Measurements from ENCODE around the gene SLC27A5.
A peak's percentile ranks its signal among the peaks of the same experiment; 100 is the strongest.
"Not testable (repeated sequence)": the region's sequence is repeated elsewhere in the genome, so short reads cannot be mapped to it uniquely, and the experiment has no call there.

SLC27A5 gene

DNA sequence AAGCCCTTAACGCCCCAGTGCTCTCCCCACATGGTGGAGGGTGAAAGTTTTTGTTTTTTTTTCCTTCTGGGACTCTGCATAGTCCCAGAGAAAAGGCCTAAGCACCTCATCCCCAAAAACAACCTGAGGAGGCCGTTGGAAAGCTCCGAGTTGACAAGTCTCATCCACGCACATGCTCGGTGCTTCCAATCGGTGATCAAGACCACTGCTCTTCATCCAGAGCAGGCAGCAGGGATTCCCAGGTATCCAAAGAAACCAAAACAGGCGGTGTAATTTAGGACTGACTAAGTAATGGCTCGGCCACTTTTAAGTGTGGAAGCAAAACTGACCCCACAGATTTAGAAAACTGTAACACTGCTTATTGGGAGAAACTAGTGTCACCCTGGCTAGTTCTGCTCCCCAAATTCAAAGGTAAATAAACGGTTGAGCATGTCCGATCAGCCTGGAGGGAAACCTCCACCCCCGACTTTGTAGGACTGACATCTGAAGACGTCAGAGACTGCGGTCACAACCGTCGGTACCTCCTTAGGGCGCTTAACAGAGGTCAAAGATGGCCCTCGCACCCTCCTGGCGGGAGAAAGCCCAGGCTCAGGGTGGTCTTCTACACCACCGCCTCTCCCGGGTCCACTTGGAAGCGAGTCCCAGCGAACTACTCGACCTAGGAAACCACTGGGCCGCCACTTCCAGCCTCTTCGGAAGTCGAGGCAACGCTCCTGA lies 36.6 kb downstream of the SLC27A5 start:
- H3K4me3 ChIP-seq (ENCODE audit: low read length): peak overlapping the region; percentile 83
- no peak for DNase-seq (ENCODE audit: low read depth, low spot score)

GRCh38 chr19:58474291-58474996 lies 37.3 kb downstream of the SLC27A5 start:
- DNase-seq (ENCODE audit: low read depth, low spot score): no peak
- peak overlapping the region; percentile 83 for H3K4me3 ChIP-seq (ENCODE audit: low read length)

DNA sequence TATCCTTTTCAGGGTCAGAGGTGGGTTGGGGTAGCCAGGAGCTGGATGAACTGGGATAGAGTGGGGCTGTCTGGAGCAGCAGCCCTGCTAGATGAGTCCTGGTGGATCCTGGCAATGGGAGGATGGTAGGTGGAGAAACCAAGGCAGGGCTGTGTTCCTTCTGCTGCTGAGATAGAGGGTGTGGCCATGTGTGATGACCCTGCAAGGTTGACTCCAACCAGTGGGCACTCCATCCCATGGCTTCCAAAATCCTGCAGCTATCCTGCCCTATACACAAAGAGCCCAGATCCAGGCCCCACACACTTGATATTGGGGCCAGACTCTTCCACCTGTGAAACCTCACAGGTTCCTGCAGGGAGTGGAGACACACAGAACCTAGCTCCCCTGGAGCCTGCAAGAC lies 38.0 kb downstream of the SLC27A5 start:
- no peak for DNase-seq (ENCODE audit: low read depth, low spot score)
- H3K4me3 ChIP-seq (ENCODE audit: low read length): no peak overlapping the region

GRCh38 chr19:58471736-58472135 lies 40.1 kb downstream of the SLC27A5 start:
- no peak for DNase-seq (ENCODE audit: low read depth, low spot score)
- no peak overlapping the region for H3K4me3 ChIP-seq (ENCODE audit: low read length)

DNA sequence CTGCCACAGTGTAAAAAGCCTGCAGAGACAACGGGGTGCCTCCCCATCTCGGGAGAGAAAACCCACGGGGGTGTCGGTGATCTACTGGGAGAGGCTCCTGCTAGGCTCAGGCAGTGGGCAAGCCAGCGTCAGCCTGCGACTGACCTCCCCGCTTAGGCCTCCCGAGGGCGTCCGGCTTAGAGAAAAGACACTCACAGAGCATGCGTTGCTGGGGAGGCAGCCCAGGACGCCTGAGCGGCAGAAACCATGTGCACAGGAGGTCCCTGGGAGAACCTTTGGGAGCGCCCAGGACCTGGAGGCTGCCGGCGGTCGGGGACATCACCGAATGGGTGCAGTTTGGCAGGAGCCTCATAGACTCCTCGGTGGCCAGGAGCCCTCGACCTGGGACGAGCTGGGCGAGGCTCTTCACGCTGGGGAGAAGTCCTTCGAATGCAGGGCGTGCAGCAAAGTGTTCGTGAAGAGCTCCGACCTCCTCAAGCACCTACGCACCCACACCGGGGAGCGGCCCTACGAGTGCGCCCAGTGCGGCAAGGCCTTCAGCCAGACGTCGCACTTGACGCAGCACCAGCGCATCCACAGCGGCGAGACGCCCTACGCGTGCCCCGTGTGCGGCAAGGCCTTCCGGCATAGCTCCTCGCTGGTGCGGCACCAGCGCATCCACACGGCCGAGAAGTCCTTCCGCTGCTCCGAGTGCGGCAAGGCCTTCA lies 40.8 kb downstream of the SLC27A5 start:
- H3K4me3 ChIP-seq (ENCODE audit: low read length); DNase-seq (ENCODE audit: low read depth, low spot score): not testable (repeated sequence)

- DNase-seq (ENCODE audit: low read depth, low spot score): no peak
Observed at GRCh38 chr19:58469241-58470013, 42.4 kb downstream of the SLC27A5 start.

GRCh38 chr19:58468216-58468839 lies 43.5 kb downstream of the SLC27A5 start:
- no peak for DNase-seq (ENCODE audit: low read depth, low spot score)
- peak overlapping the region; percentile 33 for H3K4me3 ChIP-seq (ENCODE audit: low read length)

More at GRCh38 chr19:58469241-58470013, 42.4 kb downstream of the SLC27A5 start:
- no peak overlapping the region for H3K4me3 ChIP-seq (ENCODE audit: low read length)

DNA sequence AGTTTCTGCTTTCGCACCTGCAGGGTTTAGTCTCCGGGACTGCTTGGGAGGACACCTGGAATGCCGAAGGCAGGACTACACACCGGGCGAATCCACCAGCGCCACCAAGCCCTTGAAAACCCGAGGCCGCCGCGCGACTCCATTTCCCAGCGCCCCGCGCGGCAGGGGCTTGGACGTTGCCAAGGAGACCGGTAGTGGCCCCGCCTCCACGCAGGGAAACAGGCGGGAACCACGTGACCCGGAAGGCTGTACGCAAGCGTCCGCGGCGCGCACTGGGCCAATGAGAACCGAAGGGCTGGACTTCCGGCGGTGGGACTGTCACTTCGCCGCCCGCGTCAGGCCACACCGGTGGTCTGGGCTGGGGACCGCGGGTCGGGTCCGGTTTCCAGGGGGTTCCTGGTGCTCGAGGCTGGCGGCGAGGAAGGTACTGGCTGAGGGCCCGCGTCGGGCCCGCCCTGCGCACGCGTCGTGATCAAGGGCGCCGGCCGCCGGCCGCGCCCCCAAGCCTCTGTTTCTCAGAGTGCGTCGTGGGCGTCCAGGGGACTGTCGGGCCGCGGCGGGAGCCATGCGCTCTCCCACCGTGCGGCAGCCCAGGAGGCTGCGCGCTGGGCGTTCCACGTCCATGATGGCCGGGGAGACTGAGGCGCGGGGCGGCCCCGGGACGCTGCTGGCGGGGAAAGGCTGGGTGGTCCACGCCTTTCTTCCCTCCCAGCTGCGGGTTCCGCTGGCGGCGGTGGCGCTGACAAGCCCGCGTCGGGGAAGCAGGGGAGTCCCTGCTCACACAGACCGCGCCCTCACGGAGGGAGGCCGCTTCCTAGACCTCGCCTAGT lies 44.8 kb downstream of the SLC27A5 start, which contains the start of gene ZNF324:
ZNF324 (plus strand) TSS at position 321 of the 830 bp plus-strand sequence. CDS start 2,106 bp downstream, outside the sequence.
- DNase-seq (ENCODE audit: low read depth, low spot score): peak; percentile 93
- H3K4me3 ChIP-seq (ENCODE audit: low read length): peak within 1 kb of the TSS; percentile 72

GRCh38 chr19:58466089-58466759 lies 45.6 kb downstream of the SLC27A5 start:
- H3K4me3 ChIP-seq (ENCODE audit: low read length): peak overlapping the region; percentile 72
- DNase-seq (ENCODE audit: low read depth, low spot score): no peak

DNA sequence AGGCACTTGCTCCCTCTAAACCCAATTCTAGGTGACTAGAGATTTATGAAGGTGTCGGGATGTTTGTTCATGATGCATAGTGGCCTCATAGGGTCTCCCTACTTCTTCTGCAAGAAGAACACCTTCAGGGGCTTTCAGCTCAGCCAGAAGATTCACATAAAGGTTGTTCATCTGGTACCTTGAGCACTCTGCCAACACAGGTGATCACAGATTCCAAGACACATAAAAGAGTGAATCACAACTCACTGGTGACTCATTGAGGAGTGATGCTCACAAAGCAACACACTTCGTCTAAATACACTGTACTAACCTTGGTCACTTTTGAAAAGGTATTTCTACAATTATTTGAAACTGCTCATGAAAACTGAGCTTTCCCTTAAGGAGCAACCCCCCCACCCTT lies 51.8 kb downstream of the SLC27A5 start:
- no peak overlapping the region for H3K4me3 ChIP-seq (ENCODE audit: low read length)
- no peak for DNase-seq (ENCODE audit: low read depth, low spot score)

DNA sequence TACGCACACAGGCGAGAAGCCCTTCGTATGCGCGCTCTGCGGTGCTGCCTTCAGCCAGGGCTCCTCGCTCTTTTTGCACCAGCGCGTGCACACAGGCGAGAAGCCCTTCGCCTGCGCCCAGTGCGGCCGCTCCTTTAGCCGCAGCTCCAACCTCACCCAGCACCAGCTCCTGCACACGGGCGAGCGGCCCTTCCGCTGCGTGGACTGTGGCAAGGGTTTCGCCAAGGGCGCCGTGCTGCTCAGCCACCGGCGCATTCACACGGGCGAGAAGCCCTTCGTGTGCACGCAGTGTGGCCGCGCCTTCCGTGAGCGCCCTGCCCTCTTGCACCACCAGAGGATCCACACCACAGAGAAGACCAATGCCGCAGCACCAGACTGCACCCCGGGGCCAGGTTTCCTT lies 55.7 kb downstream of the SLC27A5 start:
- DNase-seq (ENCODE audit: low read depth, low spot score): no peak
- no peak overlapping the region for H3K4me3 ChIP-seq (ENCODE audit: low read length)

DNA sequence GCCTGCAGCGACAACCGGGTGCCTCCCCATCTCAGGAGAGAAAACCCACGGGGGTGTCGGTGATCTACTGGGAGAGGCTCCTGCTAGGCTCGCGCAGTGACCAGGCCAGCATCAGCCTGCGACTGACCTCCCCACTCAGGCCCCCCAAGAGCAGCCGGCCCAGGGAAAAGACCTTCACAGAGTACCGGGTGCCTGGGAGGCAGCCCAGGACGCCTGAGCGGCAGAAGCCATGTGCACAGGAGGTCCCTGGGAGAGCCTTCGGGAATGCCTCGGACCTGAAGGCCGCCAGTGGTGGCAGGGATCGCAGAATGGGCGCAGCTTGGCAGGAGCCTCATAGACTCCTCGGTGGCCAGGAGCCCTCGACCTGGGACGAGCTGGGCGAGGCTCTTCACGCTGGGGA lies 56.5 kb downstream of the SLC27A5 start:
- DNase-seq (ENCODE audit: low read depth, low spot score): no peak
- no peak overlapping the region for H3K4me3 ChIP-seq (ENCODE audit: low read length)

GRCh38 chr19:58453743-58454142 lies 58.0 kb downstream of the SLC27A5 start:
- no peak for DNase-seq (ENCODE audit: low read depth, low spot score)
- H3K4me3 ChIP-seq (ENCODE audit: low read length): no peak overlapping the region

DNA sequence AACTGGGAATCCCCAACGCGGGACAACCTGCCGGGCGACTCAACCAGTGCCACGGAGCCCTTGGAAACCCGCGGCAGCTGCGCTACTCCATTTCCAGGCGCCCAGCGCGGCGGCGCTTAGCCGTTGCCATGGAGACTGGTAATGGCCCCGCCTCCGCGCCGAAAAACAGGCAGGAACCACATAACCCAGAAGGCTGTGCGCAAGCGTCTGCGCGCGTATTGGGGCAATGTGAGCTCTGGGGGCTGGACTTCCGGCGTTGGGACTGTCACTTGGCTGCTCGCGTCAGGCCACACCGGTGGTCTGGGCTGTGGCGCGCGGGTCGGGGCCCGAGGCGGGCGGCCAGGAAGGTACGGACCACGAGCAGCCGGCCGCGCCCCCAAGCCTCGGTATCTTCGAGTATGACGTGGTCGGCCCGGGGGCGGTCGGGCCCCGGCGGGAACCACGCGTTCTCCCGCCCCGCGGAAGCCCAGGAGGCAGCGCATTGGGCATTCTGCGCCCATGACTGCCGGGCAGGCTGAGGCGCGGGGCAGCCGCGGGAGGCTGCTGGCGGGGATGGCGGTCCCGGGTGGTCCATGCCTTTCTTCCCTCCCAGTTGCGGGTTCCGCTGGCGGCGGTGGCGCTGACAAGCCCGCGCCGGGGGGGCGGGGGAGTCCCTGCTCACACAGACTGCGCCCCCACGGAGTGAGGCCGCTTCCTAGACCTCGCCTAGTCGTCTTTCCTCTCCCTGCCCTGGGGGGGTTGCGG lies 60.3 kb downstream of the SLC27A5 start, which contains the start of gene ZNF324B:
ZNF324B (plus strand) TSS at position 265 of the 744 bp plus-strand sequence. CDS start 2,080 bp downstream, outside the sequence.
- peak; percentile 94 for DNase-seq (ENCODE audit: low read depth, low spot score)
- H3K4me3 ChIP-seq (ENCODE audit: low read length): peak within 1 kb of the TSS; percentile 64

DNA sequence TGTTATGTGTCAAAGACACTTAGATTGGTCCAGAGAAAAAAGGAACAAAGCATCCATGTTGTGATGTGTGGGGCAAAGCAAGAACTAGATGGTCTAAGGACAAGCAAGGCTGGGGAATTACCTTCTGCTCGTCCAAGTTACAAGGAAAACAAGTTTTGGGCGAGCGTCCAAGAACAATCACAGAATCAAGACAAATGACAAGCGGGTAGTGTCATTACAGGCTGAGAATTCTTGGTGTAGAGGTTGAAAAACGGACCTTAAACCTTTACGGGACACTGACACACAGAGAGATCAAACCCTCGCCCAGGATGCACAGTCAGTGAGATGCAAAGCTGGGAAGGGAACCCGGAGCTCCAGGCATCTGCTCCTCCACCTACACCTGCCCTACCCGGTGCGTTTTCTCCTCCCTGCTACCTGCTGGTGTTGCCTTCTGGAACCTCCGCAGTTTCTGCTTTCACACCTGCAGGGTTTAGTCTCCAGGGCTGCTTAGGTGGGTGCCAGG lies 60.9 kb downstream of the SLC27A5 start:
- no peak for DNase-seq (ENCODE audit: low read depth, low spot score)
- peak overlapping the region; percentile 64 for H3K4me3 ChIP-seq (ENCODE audit: low read length)

DNA sequence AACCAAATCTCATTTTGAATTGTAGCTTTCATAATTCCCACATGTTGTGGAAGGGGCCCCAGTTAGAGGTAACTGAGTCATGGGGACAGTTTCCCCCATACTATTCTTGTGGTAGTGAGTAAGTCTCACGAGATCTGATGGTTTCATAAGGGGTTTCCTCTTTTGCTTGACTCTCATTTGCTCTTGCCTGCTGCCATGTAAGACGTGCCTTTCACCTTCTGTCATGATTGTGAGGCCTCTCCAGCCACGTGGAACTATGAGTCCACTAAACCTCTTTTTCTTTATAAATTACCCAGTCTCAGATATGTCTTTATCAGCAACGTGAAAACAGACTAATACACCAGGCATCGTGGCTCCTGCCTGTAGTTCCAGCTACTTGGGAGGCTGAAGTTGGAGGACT lies 61.8 kb downstream of the SLC27A5 start:
- not testable (repeated sequence) for H3K4me3 ChIP-seq (ENCODE audit: low read length); DNase-seq (ENCODE audit: low read depth, low spot score)
